ENCODE data around the gene RABGAP1.

RABGAP1 gene

GRCh38 chr9:123120953-123121352, 180.1 kb downstream of the RABGAP1 start:
- no peak for DNase-seq (ENCODE audit: low read depth in 1 of 2, low spot score in 1 of 2)
- Histone ChIP-seq H3K4me3 (replicated peaks; ENCODE audit: insufficient read depth, low read length) (no peak overlapping the region), H3K27ac (replicated peaks) (no peak overlapping the region), H3K27me3 (ENCODE audit: insufficient read depth, poor library complexity, severe bottlenecking) (no peaks in the 10 kb centered on the region)
- TF ChIP-seq POLR2AphosphoS5 (IDR thresholded peaks at IDR 0.05; ENCODE audit: low read depth) (no peak), GABPA (IDR thresholded peaks at IDR 0.05; ENCODE audit: low read depth) (no peak), CTCF (IDR thresholded peaks at IDR 0.05; ENCODE audit: insufficient read depth, low read length) (no peak), SPI1 (IDR thresholded peaks at IDR 0.05; ENCODE audit: borderline replicate concordance, low read depth) (no peak), REST (IDR thresholded peaks at IDR 0.05; ENCODE audit: insufficient replicate concordance, low read depth) (no peak)

GRCh38 chr9:123121457-123121856, 180.6 kb downstream of the RABGAP1 start:
- TF ChIP-seq POLR2AphosphoS5 (IDR thresholded peaks at IDR 0.05; ENCODE audit: low read depth) (no peak), GABPA (IDR thresholded peaks at IDR 0.05; ENCODE audit: low read depth) (no peak), REST (IDR thresholded peaks at IDR 0.05; ENCODE audit: insufficient replicate concordance, low read depth) (no peak), SPI1 (IDR thresholded peaks at IDR 0.05; ENCODE audit: borderline replicate concordance, low read depth) (no peak), CTCF (IDR thresholded peaks at IDR 0.05; ENCODE audit: insufficient read depth, low read length) (no peak)
- no peak overlapping the region for H3K27ac ChIP-seq (replicated peaks)

GRCh38 chr9:123127512-123128075, 186.8 kb downstream of the RABGAP1 start:
- Histone ChIP-seq H3K27me3 (ENCODE audit: insufficient read depth, poor library complexity, severe bottlenecking) (no peaks in the 10 kb centered on the region), H3K4me3 (replicated peaks; ENCODE audit: insufficient read depth, low read length) (no peak overlapping the region), H3K27ac (replicated peaks) (no peak overlapping the region)
- no peak for DNase-seq (ENCODE audit: low read depth in 1 of 2, low spot score in 1 of 2)
- no peak for TF ChIP-seq REST (IDR thresholded peaks at IDR 0.05; ENCODE audit: insufficient replicate concordance, low read depth)
- TF ChIP-seq GABPA (IDR thresholded peaks at IDR 0.05; ENCODE audit: low read depth): no peak
- peak; percentile 52 for TF ChIP-seq SPI1 (IDR thresholded peaks at IDR 0.05; ENCODE audit: borderline replicate concordance, low read depth)

More at GRCh38 chr9:123121457-123121856, 180.6 kb downstream of the RABGAP1 start:
- DNase-seq (ENCODE audit: low read depth in 1 of 2, low spot score in 1 of 2): no peak
- Histone ChIP-seq H3K27me3 (ENCODE audit: insufficient read depth, poor library complexity, severe bottlenecking) (no peaks in the 10 kb centered on the region), H3K4me3 (replicated peaks; ENCODE audit: insufficient read depth, low read length) (no peak overlapping the region)

Data from HL-60 (cell line).